SK-N-SH (cell line): ENCODE measurements around the gene TUBA3C. TPM values are rescaled to one million over a fixed set of nuclear protein-coding genes. Genes with fewer than 3 reads are reported as not detected.

ENCODE experiments used
- CTCF ChIA-PET: fragments of 300-600, 350-600 bp; formaldehyde crosslinking; extraction: SDS; loops from one replicate; lab custom pipeline; 2021; lab: Yijun Ruan, JAX
- POLR2A ChIA-PET: fragments of 350-600 bp; sonication (Branson Sonifier 250); formaldehyde crosslinking; extraction: SDS; loops from one replicate; lab custom pipeline; 2020; ENCODE audit warnings: antibody characterized with exemption, inconsistent platforms; lab: Yijun Ruan, JAX
- DNase-seq: peaks from one replicate; pipeline ENCODE4 v3.0.0; 2012
- H2AFZ ChIP-seq: fragments of 200-600 bp; sonication (generic); 2 replicates; pipeline ENCODE4 v1.8.1; 2016; ENCODE audit warnings: antibody characterized with exemption, mild to moderate bottlenecking, low read depth
- H3F3A ChIP-seq: fragments of 200-600 bp; sonication (generic); replicated peaks from 2 replicates; pipeline ENCODE3; 2016; ENCODE audit warnings: antibody characterized with exemption, mild to moderate bottlenecking; ENCODE audit not compliant: insufficient read depth
- H3K27ac ChIP-seq, 2 experiments: fragments of 200-500 bp in 1 of 2; fragments of 200-600 bp in 1 of 2; sonication (Bioruptor generic) in 1 of 2; sonication (generic), shearing (Covaris generic) in 1 of 2; 2 replicates each; pipeline versions ENCODE4 v1.5.1 to v1.6.1; 2014 to 2016; ENCODE audit warnings: low read depth in 2 of 2, inconsistent platforms in 1 of 2, low read length in 1 of 2, mild to moderate bottlenecking in 1 of 2, mixed read lengths in 1 of 2
- H3K27me3 ChIP-seq: fragments of 200-600 bp; sonication (generic), shearing (Covaris generic); 2 replicates; pipeline ENCODE4 v1.6.1; 2016; ENCODE audit warnings: mixed run types; ENCODE audit not compliant: insufficient read depth
- H3K36me3 ChIP-seq, 2 experiments: fragments of 200-500 bp in 1 of 2; fragments of 200-600 bp in 1 of 2; sonication (Bioruptor generic) in 1 of 2; sonication (generic) in 1 of 2; replicated peaks in 1 of 2; 2 replicates each; pipeline versions ENCODE3 to v1.5.1; 2014 to 2016; ENCODE audit warnings: low read length in 1 of 2, mild to moderate bottlenecking in 1 of 2; ENCODE audit not compliant: insufficient read depth in 2 of 2, control insufficient read depth in 1 of 2
- H3K4me1 ChIP-seq, 2 experiments: fragments of 200-500 bp in 1 of 2; fragments of 200-600 bp in 1 of 2; sonication (Bioruptor generic) in 1 of 2; sonication (generic), shearing (Covaris generic) in 1 of 2; 2 replicates each; pipeline versions ENCODE4 v1.5.1 to v1.6.1; 2014 to 2016; ENCODE audit warnings: low read depth in 1 of 2, low read length in 1 of 2, mixed run types in 1 of 2; ENCODE audit not compliant: insufficient read depth in 2 of 2, control insufficient read depth in 1 of 2
- H3K4me2 ChIP-seq: fragments of 200-600 bp; sonication (generic), shearing (Covaris generic); 2 replicates; pipeline ENCODE4 v1.6.1; 2017; ENCODE audit warnings: mixed run types
- H3K4me3 ChIP-seq, 2 experiments: fragments of 200-500 bp in 1 of 2; fragments of 200-600 bp in 1 of 2; sonication (Bioruptor generic) in 1 of 2; sonication (generic), shearing (Covaris generic) in 1 of 2; 2 replicates each; pipeline versions ENCODE4 v1.5.1 to v1.8.1; 2014 to 2016; ENCODE audit warnings: low read depth in 2 of 2, inconsistent platforms in 1 of 2, low read length in 1 of 2, mild to moderate bottlenecking in 1 of 2, mixed read lengths in 1 of 2, moderate library complexity in 1 of 2
- H3K79me2 ChIP-seq: fragments of 200-600 bp; sonication (generic); 2 replicates; pipeline ENCODE4 v1.8.1; 2017; ENCODE audit warnings: mild to moderate bottlenecking; ENCODE audit not compliant: insufficient read depth
- H3K9ac ChIP-seq: fragments of 200-600 bp; sonication (generic); 2 replicates; pipeline ENCODE4 v1.6.1; 2017; ENCODE audit warnings: mixed run types
- H3K9me2 ChIP-seq: fragments of 200-600 bp; sonication (generic); 2 replicates; pipeline ENCODE4 v1.6.1; 2017; ENCODE audit warnings: mixed run types
- H3K9me3 ChIP-seq: fragments of 200-600 bp; sonication (generic); 2 replicates; pipeline ENCODE4 v1.6.1; 2017; ENCODE audit warnings: mixed run types, mild to moderate bottlenecking, moderate library complexity
- H4K20me1 ChIP-seq: fragments of 200-600 bp; sonication (generic); 2 replicates; pipeline ENCODE4 v1.6.1; 2017; ENCODE audit warnings: mild to moderate bottlenecking, mixed run types; ENCODE audit not compliant: insufficient read depth
- ELF1 ChIP-seq: IDR thresholded peaks from 2 replicates; pipeline ENCODE4 v1.4.0; 2012
- EZH2phosphoT487 ChIP-seq: fragments of 200-600 bp; sonication (generic); IDR thresholded peaks from 2 replicates; pipeline ENCODE4 v1.6.1; 2017; ENCODE audit warnings: low read depth, mixed run types, mild to moderate bottlenecking, antibody characterized with exemption, moderate library complexity, borderline replicate concordance
- FOSL2 ChIP-seq: IDR thresholded peaks from 2 replicates; pipeline ENCODE4 v1.4.0; 2012; ENCODE audit warnings: low read depth, mild to moderate bottlenecking, moderate library complexity, borderline replicate concordance
- FOXJ3 ChIP-seq: sonication (generic); formaldehyde crosslinking; IDR thresholded peaks from 2 replicates; pipeline ENCODE4 v1.5.1; 2020; ENCODE audit warnings: mild to moderate bottlenecking, missing genetic modification reagents
- GABPA ChIP-seq: IDR thresholded peaks from 2 replicates; pipeline ENCODE4 v1.4.0; 2012; ENCODE audit warnings: low read depth, mild to moderate bottlenecking
- JUND ChIP-seq: IDR thresholded peaks from 2 replicates; pipeline ENCODE4 v1.4.0; 2012
- MEF2A ChIP-seq: IDR thresholded peaks from 2 replicates; pipeline ENCODE4 v1.4.0; 2012; ENCODE audit warnings: low read depth, borderline replicate concordance
- NFIC ChIP-seq: IDR thresholded peaks from 2 replicates; pipeline ENCODE4 v1.4.0; 2012; ENCODE audit warnings: borderline replicate concordance
- POLR2AphosphoS5 ChIP-seq: IDR thresholded peaks from 2 replicates; pipeline ENCODE4 v1.6.1; 2012; ENCODE audit warnings: low read depth, low read length
- RAD21 ChIP-seq: IDR thresholded peaks from 2 replicates; pipeline ENCODE4 v1.6.1; 2012; ENCODE audit warnings: mild to moderate bottlenecking, low read length
- RFX5 ChIP-seq: IDR thresholded peaks from 2 replicates; pipeline ENCODE4 v1.6.1; 2012; ENCODE audit warnings: mild to moderate bottlenecking, improper control_type of control experiment, low read length
- SIN3A ChIP-seq: IDR thresholded peaks from 2 replicates; pipeline ENCODE4 v1.6.1; 2012; ENCODE audit warnings: low read depth, mild to moderate bottlenecking, low read length, moderate library complexity, borderline replicate concordance
- TAF1 ChIP-seq: IDR thresholded peaks from 2 replicates; pipeline ENCODE4 v1.6.1; 2012; ENCODE audit warnings: low read depth, mild to moderate bottlenecking, low read length, moderate library complexity, borderline replicate concordance
- TEAD4 ChIP-seq: IDR thresholded peaks from 2 replicates; pipeline ENCODE4 v1.4.0; 2012; ENCODE audit warnings: mild to moderate bottlenecking, borderline replicate concordance; ENCODE audit not compliant: insufficient read depth
- USF2 ChIP-seq: fragments of 150-350 bp; IDR thresholded peaks from 2 replicates; pipeline ENCODE4 v1.6.1; 2017; ENCODE audit warnings: antibody characterized with exemption, low read length, low read depth, borderline replicate concordance
- YY1 ChIP-seq: IDR thresholded peaks from 2 replicates; pipeline ENCODE4 v1.4.0; 2012; ENCODE audit warnings: low read depth, mild to moderate bottlenecking
- WGBS: methylation state at CpG from one replicate; pipeline ENCODE4 v1.1.6; 2017; ENCODE audit warnings: low lambda C conversion rate; 5-methylcytosine and 5-hydroxymethylcytosine counted together
- polyA plus RNA-seq, 3 experiments: library from polyadenylated mRNA; depleted of rRNA; stranded (reverse); fragments of >200 nt; gene quantifications; 2 replicates each; pipeline ENCODE4 v1.2.3, GENCODE V29; 2012
- TF ChIP-seq, protein P1 (sequence below): IDR thresholded peaks from 2 replicates; pipeline ENCODE4 v1.4.0; 2012; ENCODE audit warnings: low read depth
- TF ChIP-seq, protein P2 (sequence below): IDR thresholded peaks from 2 replicates; pipeline ENCODE4; 2012
- TF ChIP-seq, protein P3 (sequence below): IDR thresholded peaks from 2 replicates; pipeline ENCODE4 v1.4.0; 2012; ENCODE audit warnings: low read depth, borderline replicate concordance
- TF ChIP-seq, protein P4 (sequence below): fragments of 200-600 bp; sonication (generic); IDR thresholded peaks from 2 replicates; pipeline ENCODE4 v1.6.1; 2017; ENCODE audit warnings: antibody characterized with exemption, mild to moderate bottlenecking, moderate library complexity

TUBA3C gene
- polyA plus RNA-seq, 1 of the 3 experiments (the other 2 are of a cell fraction), result 0.05 TPM

DNA sequence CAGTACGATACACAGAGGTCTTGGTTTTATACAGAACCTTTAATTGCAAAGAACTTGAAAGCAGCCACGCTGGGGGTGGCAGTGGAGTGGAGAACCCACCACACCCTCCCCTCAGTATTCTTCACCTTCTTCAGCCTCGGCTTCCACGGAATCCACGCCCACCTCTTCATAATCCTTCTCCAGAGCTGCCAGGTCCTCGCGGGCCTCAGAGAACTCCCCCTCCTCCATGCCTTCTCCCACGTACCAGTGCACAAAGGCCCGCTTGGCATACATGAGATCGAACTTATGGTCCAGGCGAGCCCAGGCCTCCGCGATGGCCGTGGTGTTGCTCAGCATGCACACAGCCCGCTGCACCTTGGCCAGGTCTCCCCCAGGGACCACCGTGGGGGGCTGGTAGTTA, 7.9 kb downstream of the TUBA3C start:
- H4K20me1 ChIP-seq, result no peaks in the 10 kb centered on the region
- WGBS, result 1% methylated on average over 10 of the region's 16 CpGs
- no peak overlapping the region for H3K27ac ChIP-seq
- POLR2A ChIA-PET, result no interaction called here
- H3F3A ChIP-seq, result no peaks in the 10 kb centered on the region
- no peaks in the 10 kb centered on the region for H3K9me2 ChIP-seq
- no peaks in the 10 kb centered on the region for H3K79me2 ChIP-seq
- H2AFZ ChIP-seq, result no peak overlapping the region
- no peak overlapping the region for H3K4me3 ChIP-seq
- no peak for DNase-seq
- no peaks in the 10 kb centered on the region for H3K36me3 ChIP-seq
- TF ChIP-seq ELF1, result no peak
- TF ChIP-seq, protein P1, sequence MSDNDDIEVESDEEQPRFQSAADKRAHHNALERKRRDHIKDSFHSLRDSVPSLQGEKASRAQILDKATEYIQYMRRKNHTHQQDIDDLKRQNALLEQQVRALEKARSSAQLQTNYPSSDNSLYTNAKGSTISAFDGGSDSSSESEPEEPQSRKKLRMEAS, result no peak
- TF ChIP-seq MEF2A, result no peak
- TF ChIP-seq NFIC, result no peak
- TF ChIP-seq JUND, result no peak
- TF ChIP-seq FOSL2, result no peak
- TF ChIP-seq YY1, result no peak
- TF ChIP-seq TEAD4, result no peak
- TF ChIP-seq TAF1, result no peak
- TF ChIP-seq GABPA, result no peak
- TF ChIP-seq, protein P2, sequence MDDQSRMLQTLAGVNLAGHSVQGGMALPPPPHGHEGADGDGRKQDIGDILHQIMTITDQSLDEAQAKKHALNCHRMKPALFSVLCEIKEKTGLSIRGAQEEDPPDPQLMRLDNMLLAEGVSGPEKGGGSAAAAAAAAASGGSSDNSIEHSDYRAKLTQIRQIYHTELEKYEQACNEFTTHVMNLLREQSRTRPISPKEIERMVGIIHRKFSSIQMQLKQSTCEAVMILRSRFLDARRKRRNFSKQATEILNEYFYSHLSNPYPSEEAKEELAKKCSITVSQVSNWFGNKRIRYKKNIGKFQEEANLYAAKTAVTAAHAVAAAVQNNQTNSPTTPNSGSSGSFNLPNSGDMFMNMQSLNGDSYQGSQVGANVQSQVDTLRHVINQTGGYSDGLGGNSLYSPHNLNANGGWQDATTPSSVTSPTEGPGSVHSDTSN, result no peak
- TF ChIP-seq RAD21, result no peak
- TF ChIP-seq USF2, result no peak
- TF ChIP-seq, protein P3, sequence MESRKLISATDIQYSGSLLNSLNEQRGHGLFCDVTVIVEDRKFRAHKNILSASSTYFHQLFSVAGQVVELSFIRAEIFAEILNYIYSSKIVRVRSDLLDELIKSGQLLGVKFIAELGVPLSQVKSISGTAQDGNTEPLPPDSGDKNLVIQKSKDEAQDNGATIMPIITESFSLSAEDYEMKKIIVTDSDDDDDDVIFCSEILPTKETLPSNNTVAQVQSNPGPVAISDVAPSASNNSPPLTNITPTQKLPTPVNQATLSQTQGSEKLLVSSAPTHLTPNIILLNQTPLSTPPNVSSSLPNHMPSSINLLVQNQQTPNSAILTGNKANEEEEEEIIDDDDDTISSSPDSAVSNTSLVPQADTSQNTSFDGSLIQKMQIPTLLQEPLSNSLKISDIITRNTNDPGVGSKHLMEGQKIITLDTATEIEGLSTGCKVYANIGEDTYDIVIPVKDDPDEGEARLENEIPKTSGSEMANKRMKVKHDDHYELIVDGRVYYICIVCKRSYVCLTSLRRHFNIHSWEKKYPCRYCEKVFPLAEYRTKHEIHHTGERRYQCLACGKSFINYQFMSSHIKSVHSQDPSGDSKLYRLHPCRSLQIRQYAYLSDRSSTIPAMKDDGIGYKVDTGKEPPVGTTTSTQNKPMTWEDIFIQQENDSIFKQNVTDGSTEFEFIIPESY, result no peak
- no peak for TF ChIP-seq FOXJ3 (CRISPR knock-in tag)
- TF ChIP-seq, protein P4, sequence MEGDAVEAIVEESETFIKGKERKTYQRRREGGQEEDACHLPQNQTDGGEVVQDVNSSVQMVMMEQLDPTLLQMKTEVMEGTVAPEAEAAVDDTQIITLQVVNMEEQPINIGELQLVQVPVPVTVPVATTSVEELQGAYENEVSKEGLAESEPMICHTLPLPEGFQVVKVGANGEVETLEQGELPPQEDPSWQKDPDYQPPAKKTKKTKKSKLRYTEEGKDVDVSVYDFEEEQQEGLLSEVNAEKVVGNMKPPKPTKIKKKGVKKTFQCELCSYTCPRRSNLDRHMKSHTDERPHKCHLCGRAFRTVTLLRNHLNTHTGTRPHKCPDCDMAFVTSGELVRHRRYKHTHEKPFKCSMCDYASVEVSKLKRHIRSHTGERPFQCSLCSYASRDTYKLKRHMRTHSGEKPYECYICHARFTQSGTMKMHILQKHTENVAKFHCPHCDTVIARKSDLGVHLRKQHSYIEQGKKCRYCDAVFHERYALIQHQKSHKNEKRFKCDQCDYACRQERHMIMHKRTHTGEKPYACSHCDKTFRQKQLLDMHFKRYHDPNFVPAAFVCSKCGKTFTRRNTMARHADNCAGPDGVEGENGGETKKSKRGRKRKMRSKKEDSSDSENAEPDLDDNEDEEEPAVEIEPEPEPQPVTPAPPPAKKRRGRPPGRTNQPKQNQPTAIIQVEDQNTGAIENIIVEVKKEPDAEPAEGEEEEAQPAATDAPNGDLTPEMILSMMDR, result no peak
- no peak for TF ChIP-seq SIN3A
- no peak for TF ChIP-seq POLR2AphosphoS5
- no peak for TF ChIP-seq EZH2phosphoT487
- TF ChIP-seq RFX5, result no peak
- H3K4me1 ChIP-seq, result no peaks in the 10 kb centered on the region
- CTCF ChIA-PET, result no interaction called here
- H3K9me3 ChIP-seq, result no peaks in the 10 kb centered on the region
- no peak overlapping the region for H3K4me2 ChIP-seq
- 0 out of 2 replicates have a peak, but pooled peaks cover 4% of the 10 kb centered on the region for H3K27me3 ChIP-seq
- no peak overlapping the region for H3K9ac ChIP-seq
